Gastrocnemius medialis (tissue), 4 donors: ENCODE measurements around the gene UGT1A5. TPM values are rescaled to one million over a fixed set of nuclear protein-coding genes. Genes with fewer than 3 reads are reported as not detected.

ENCODE experiments used
- ATAC-seq, 2 donors: fragments of 150-250 bp; one replicate each; pipeline ENCODE4 v1.9.1; 2016
- DNase-seq, 2 donors: peaks; one replicate each; pipeline ENCODE4 v3.0.0-alpha.2; 2019
- H3K27ac ChIP-seq, 4 donors: fragments of 200-600 bp; sonication (generic); 1 replicate in 1 of 4; 2 replicates in 3 of 4; pipeline ENCODE4 v1.5.1; 2016 to 2018; ENCODE audit warnings: mild to moderate bottlenecking in 2 of 4, moderate library complexity in 1 of 4
- H3K27me3 ChIP-seq, 3 donors: fragments of 200-600 bp; sonication (generic) in 2 of 3; 1 replicate in 1 of 3; 2 replicates in 2 of 3; pipeline versions ENCODE4 v1.5.1 to v1.6.0; 2016 to 2019; ENCODE audit warnings: mild to moderate bottlenecking in 1 of 3, moderate library complexity in 1 of 3
- H3K36me3 ChIP-seq, 2 donors: fragments of 200-600 bp; sonication (generic) in 1 of 2; one replicate each; pipeline ENCODE4 v1.5.1; 2017 to 2018
- H3K4me1 ChIP-seq, 2 donors: fragments of 200-600 bp; sonication (generic) in 1 of 2; one replicate each; pipeline ENCODE4 v1.5.1; 2016 to 2017; ENCODE audit warnings: mild to moderate bottlenecking in 2 of 2
- H3K4me3 ChIP-seq, 4 donors: fragments of 200-600 bp; sonication (generic) in 3 of 4; 1 replicate in 1 of 4; 2 replicates in 3 of 4; pipeline ENCODE4 v1.5.1; 2016 to 2019; ENCODE audit warnings: mild to moderate bottlenecking in 2 of 4
- H3K9me3 ChIP-seq, 3 donors: fragments of 200-600 bp; sonication (generic) in 2 of 3; 1 replicate in 1 of 3; 2 replicates in 2 of 3; pipeline ENCODE4 v1.5.1; 2016 to 2019
- POLR2A ChIP-seq, 2 donors: fragments of 450-650 bp; IDR thresholded peaks; one replicate each; pipeline ENCODE4 v1.6.1; 2017; ENCODE audit warnings: antibody characterized with exemption in 2 of 2, mild to moderate bottlenecking in 2 of 2, moderate library complexity in 2 of 2
- in situ Hi-C, 4 donors: fragments of 200-750 bp; cut with MboI; loops; one replicate each; pipeline versions ENCODE4 v1.15.0 to v1.8.0; 2017; ENCODE audit warnings: low sequenced_read_pairs in 4 of 4
- intact Hi-C: fragments of 100-400 bp; cut with DNase I; formaldehyde crosslinking; loops from one replicate; pipeline ENCODE4 v1.15.1; 2023; ENCODE audit warnings: low total_unique reads
- total RNA-seq, 4 donors: library from RNA; depleted of rRNA; stranded (reverse); fragments of >200 nt; gene quantifications; one replicate each; pipeline versions ENCODE4 v1.1.0 to v1.2.3, GENCODE V29; 2016
- TF ChIP-seq, protein P1 (sequence below), 5 experiments: fragments of 450-650 bp in 3 of 5; fragments of 200-600 bp in 2 of 5; sonication (generic) in 2 of 5; IDR thresholded peaks in 4 of 5; conservative IDR thresholded peaks in 1 of 5; 1 replicate in 4 of 5; 2 replicates in 1 of 5; pipeline ENCODE4 v1.5.1; 2016 to 2019; ENCODE audit warnings: antibody characterized with exemption in 5 of 5, mild to moderate bottlenecking in 3 of 5, moderate library complexity in 3 of 5

UGT1A5 gene
- total RNA-seq, 4 donors from 2014 or later: not detected

- ATAC-seq: no peak
- Histone ChIP-seq H3K9me3 (no peaks in the 10 kb centered on the region), H3K4me1 (no peaks in the 10 kb centered on the region), H3K36me3 (no peaks in the 10 kb centered on the region), H3K4me3 (no peak overlapping the region), H3K27me3 (peaks cover 0 to 2% (median 0%) of the 10 kb centered on the region in 3 donors), H3K27ac (no peak overlapping the region)
- in situ Hi-C loops: no loop called here
- no peak for DNase-seq
- intact Hi-C loops: no loop called here
- TF ChIP-seq, protein P1, sequence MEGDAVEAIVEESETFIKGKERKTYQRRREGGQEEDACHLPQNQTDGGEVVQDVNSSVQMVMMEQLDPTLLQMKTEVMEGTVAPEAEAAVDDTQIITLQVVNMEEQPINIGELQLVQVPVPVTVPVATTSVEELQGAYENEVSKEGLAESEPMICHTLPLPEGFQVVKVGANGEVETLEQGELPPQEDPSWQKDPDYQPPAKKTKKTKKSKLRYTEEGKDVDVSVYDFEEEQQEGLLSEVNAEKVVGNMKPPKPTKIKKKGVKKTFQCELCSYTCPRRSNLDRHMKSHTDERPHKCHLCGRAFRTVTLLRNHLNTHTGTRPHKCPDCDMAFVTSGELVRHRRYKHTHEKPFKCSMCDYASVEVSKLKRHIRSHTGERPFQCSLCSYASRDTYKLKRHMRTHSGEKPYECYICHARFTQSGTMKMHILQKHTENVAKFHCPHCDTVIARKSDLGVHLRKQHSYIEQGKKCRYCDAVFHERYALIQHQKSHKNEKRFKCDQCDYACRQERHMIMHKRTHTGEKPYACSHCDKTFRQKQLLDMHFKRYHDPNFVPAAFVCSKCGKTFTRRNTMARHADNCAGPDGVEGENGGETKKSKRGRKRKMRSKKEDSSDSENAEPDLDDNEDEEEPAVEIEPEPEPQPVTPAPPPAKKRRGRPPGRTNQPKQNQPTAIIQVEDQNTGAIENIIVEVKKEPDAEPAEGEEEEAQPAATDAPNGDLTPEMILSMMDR (IDR thresholded peaks at IDR 0.05 in 4 of 5, conservative IDR thresholded peaks at IDR 0.05 in 1 of 5): no peak
- TF ChIP-seq POLR2A (IDR thresholded peaks at IDR 0.05): no peak
These were observed 59.9 kb downstream of the UGT1A5 start for GRCh38 chr2:233772583-233772982.

GRCh38 chr2:233773854-233774253 is 61.1 kb downstream of the UGT1A5 start:
- Histone ChIP-seq H3K27ac (no peak overlapping the region), H3K4me1 (no peaks in the 10 kb centered on the region), H3K27me3 (no peaks in the 10 kb centered on the region), H3K4me3 (no peak overlapping the region), H3K36me3 (no peaks in the 10 kb centered on the region), H3K9me3 (no peaks in the 10 kb centered on the region)
- ATAC-seq: no peak
- no peak for TF ChIP-seq POLR2A (IDR thresholded peaks at IDR 0.05)
- TF ChIP-seq, protein P1 (IDR thresholded peaks at IDR 0.05 in 4 of 5, conservative IDR thresholded peaks at IDR 0.05 in 1 of 5): no peak
- in situ Hi-C loops: no loop called here
- intact Hi-C loops: no loop called here
- no peak for DNase-seq

DNA sequence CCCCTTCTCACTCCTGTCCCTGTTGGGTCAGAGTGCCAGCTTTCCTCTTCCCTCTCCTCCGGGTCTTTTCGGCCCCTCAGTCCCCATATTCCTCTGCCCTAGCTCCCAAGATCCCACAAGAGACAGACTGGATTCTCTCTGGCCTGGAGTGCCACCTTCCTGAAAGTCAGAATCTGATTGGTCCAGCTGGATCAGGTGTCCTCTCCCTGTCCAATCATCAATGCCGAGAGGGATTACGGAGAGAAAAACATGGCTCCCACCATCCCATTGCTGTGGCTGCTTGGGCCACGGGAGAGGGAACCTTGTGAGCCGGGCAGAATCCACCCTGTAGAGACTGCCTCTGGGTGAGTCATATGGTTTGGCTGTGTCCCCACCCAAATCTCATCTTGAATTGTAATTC is 62.7 kb downstream of the UGT1A5 start:
- no peak for DNase-seq

GRCh38 chr2:233778030-233778429 is 65.3 kb downstream of the UGT1A5 start, which contains the start of gene MROH2A:
Gene MROH2A, plus strand, starts transcription at chr2:233778330. Its CDS starts 1,029 bp downstream, at chr2:233779359.
- intact Hi-C loops (no loop called here), in situ Hi-C loops (no loop called here)
- Histone ChIP-seq H3K36me3 (no peaks in the 10 kb centered on the region), H3K27ac (no peak within 1 kb of the TSS), H3K4me1 (no peaks in the 10 kb centered on the region), H3K4me3 (no peak within 1 kb of the TSS), H3K27me3 (no peaks in the 10 kb centered on the region), H3K9me3 (no peaks in the 10 kb centered on the region)
- no peak for TF ChIP-seq POLR2A (IDR thresholded peaks at IDR 0.05)
- TF ChIP-seq, protein P1 (IDR thresholded peaks at IDR 0.05 in 4 of 5, conservative IDR thresholded peaks at IDR 0.05 in 1 of 5): no peak
- ATAC-seq (no peak), DNase-seq (no peak)

More for the DNA sequence above, 62.7 kb downstream of the UGT1A5 start:
- in situ Hi-C loops: no loop called here
- no peaks in the 10 kb centered on the region for H3K36me3 ChIP-seq
- ATAC-seq: no peak
- H3K4me1 ChIP-seq: no peaks in the 10 kb centered on the region
- intact Hi-C loops: no loop called here
- H3K27ac ChIP-seq: no peak overlapping the region
- no peaks in the 10 kb centered on the region for H3K27me3 ChIP-seq
- no peaks in the 10 kb centered on the region for H3K9me3 ChIP-seq
- TF ChIP-seq, protein P1 (IDR thresholded peaks at IDR 0.05 in 4 of 5, conservative IDR thresholded peaks at IDR 0.05 in 1 of 5): no peak
- TF ChIP-seq POLR2A (IDR thresholded peaks at IDR 0.05): no peak
- no peak overlapping the region for H3K4me3 ChIP-seq

GRCh38 chr2:233779722-233780121 is 67.0 kb downstream of the UGT1A5 start:
- in situ Hi-C loops (no loop called here), intact Hi-C loops (no loop called here)
- Histone ChIP-seq H3K9me3 (no peaks in the 10 kb centered on the region), H3K36me3 (no peaks in the 10 kb centered on the region), H3K27ac (no peak overlapping the region), H3K4me1 (no peaks in the 10 kb centered on the region), H3K27me3 (no peaks in the 10 kb centered on the region), H3K4me3 (no peak overlapping the region)
- no peak for TF ChIP-seq POLR2A (IDR thresholded peaks at IDR 0.05)
- TF ChIP-seq, protein P1 (IDR thresholded peaks at IDR 0.05 in 4 of 5, conservative IDR thresholded peaks at IDR 0.05 in 1 of 5): no peak
- ATAC-seq: no peak
- no peak for DNase-seq
